Stimulated activated CD4-positive, alpha-beta T cell treated with anti-CD3 and anti-CD28 coated beads, Interleukin-12 subunit alpha, Interleukin-12 subunit beta, amount 100 ng/mL, for 24 hours (primary cell): ENCODE measurements around the gene AOX1.
"Not testable (repeated sequence)": the region's sequence is repeated elsewhere in the genome, so short reads cannot be mapped to it uniquely, and the experiment has no call there.

Experiments used
- DNase-seq, 2 experiments: peaks; one replicate each; pipeline ENCODE4 v3.0.0-alpha.2; 2020; ENCODE audit warnings: low read depth in 2 of 2

AOX1 gene

DNA sequence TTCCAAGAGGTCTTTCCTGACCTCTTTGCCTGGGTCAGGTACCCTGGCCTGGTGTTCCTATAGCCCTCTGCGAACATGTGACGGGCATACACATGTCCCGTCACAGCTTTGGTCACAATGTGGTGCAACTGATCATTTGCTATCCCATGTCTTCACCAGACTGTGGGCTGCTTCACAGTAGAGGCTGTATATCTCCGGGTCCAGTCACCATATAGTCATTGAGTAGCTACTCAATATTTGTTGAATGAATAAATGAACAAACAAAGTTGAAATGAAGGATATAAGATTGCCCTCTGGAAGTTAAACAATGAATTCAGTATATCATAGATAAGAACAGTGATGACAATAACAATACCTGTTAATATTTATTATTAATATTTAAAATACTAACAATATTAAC lies 16.8 kb downstream of the AOX1 start:
- DNase-seq, result no peak

DNA sequence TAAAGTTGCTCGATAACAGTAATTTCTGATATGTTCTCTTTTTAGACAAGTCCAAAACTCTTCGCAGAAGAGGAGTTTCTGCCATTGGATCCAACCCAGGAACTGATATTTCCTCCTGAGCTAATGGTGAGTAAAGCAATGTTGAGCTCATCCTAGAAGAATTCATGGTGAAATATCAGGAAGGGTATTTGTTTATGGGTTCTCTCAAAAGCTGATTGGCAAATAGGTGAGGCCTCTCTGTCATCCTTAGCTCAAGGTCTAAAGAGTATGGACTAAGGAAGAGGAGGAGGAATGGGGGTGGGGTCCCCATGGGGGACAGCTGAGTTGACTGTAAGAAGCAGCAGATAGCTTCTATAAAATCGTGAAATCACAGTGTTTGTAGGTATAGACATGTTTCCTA lies 18.2 kb downstream of the AOX1 start:
- no peak for DNase-seq

- no peak for DNase-seq
These were observed 18.9 kb downstream of the AOX1 start for GRCh38 chr2:200604571-200605255.

GRCh38 chr2:200608341-200609027 lies 22.7 kb downstream of the AOX1 start:
- DNase-seq, result no peak

DNA sequence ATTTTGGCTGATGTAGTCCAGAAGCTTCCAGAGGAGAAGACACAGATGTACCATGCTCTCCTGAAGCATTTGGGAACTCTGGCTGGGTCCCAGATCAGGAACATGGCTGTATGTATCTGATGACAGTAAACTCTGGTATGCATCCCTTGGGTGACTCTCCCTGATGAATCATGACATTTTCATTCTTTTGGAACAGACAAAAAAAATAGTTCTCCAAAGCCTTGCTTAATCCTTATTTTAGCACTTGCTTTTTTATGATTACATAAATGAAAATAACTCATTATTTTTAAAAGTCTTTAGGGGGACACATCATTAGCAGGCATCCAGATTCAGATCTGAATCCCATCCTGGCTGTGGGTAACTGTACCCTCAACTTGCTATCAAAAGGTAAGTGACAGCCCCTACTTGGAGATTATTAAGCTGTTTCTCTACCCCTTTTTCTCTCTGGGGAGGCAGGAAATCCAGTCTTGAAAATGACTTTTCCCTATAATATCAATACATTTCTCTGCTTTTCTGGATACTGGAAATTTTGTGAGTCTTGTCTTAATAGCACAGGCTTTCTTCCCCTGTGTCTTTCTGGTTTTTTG lies 23.3 kb downstream of the AOX1 start:
- DNase-seq, result no peak

DNA sequence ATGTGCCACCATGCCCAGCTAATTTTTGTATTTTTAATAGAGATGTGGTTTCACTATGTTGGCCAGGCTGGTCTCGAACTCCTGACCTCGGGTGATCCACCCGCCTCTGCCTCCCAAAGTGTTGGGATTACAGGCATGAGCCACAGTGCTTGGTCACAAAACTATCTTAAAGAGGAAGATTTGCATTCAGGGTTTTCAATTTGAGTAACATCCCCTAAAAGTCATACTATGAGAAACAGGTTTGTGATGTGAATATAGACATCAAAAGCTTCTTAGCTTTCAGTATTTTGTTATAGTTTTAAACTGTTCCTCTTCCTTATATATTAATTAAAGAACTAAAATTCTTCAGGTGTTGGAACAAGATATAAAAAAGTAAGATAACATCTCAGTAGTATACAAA lies 24.4 kb downstream of the AOX1 start:
- DNase-seq, result not testable (repeated sequence)

DNA sequence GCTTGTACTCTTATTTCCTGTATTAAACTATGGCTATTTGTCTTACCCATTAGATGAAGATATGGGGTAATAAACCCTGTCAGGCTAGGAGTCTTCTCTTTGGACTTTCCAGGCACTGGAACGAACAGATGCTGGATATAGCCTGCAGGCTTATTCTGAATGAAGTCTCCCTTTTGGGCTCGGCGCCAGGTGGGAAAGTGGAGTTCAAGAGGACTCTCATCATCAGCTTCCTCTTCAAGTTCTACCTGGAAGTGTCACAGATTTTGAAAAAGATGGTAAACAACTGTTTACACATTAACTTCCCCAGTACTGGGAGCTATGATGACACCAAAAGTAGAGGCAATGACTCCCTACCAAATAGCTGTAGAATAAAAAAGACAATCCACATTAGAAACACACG lies 27.9 kb downstream of the AOX1 start:
- DNase-seq, result no peak

DNA sequence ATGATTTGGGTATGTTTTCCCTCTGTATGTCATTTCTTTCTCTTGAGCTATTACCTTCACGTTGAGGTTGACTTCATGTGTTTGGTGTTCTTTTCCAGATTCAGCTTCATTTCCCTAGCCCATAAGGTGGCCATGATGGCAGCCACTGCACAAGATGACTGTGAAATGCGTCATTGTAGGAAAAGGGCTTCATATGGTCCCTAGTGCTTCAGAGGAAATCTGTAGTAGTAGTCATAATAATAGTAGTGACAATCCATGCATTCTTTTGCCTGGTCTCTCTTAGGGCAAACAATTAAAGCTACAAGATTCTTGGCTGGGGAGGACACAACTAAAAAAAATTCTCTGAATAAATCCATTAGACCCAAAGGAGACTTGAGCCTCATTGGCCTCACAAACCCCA lies 28.4 kb downstream of the AOX1 start:
- DNase-seq, result no peak

DNA sequence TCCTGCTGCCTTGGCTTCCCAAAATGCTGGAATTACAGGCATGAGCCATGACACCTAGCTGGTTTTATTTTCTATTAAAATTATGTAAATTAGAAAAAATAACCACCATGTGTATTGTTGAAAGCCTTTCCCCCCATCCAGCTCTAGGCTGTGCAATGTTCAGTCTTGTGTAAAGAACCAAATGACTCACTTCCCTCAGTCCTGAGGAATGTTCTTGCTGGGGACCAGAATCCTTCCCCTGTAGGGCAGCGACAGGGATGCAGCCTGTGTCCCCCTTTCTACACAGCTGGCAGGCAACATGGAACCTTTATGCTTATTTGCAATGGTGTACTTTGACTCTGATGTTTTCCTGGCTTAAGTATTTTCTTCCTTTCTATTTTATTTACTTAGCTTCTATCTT lies 29.4 kb downstream of the AOX1 start:
- no peak for DNase-seq

DNA sequence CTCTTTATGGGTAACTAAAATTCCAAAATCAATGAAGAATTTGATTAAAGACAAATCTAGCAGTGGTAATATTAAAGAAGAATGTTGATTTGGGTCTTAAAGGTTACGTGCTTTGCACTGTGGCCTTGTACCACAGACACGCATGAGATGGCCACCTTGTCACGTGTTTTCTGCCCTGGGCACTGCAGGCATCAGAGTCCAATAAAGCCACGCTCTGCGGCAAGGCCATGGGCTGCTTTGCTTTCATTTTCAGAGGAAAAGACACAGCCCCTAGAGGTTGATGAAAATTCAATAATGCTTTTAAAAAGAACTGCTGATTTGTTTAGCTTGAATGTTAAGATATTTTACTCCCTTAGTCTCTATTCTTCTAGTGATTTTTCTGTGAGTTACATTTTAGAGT lies 30.4 kb downstream of the AOX1 start:
- DNase-seq, result no peak

DNA sequence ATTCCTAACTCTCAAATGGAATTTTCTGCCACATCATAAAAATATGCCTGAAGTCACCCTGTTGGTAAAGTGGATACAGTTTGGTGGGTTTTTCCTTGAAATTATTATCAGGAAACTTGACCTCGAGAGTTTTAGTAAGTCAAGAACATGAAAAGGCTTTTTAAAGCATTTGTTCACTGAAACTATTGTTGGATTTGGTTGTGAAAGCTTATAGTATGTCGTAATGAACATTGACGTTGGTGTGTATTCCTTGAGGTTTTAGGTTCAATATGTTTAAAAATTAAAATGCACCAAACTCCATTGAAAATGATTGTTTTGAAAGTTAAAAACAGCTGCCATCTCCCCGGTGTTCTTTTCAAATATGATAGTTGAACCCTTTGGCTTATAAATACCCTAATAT lies 30.8 kb downstream of the AOX1 start:
- no peak for DNase-seq

DNA sequence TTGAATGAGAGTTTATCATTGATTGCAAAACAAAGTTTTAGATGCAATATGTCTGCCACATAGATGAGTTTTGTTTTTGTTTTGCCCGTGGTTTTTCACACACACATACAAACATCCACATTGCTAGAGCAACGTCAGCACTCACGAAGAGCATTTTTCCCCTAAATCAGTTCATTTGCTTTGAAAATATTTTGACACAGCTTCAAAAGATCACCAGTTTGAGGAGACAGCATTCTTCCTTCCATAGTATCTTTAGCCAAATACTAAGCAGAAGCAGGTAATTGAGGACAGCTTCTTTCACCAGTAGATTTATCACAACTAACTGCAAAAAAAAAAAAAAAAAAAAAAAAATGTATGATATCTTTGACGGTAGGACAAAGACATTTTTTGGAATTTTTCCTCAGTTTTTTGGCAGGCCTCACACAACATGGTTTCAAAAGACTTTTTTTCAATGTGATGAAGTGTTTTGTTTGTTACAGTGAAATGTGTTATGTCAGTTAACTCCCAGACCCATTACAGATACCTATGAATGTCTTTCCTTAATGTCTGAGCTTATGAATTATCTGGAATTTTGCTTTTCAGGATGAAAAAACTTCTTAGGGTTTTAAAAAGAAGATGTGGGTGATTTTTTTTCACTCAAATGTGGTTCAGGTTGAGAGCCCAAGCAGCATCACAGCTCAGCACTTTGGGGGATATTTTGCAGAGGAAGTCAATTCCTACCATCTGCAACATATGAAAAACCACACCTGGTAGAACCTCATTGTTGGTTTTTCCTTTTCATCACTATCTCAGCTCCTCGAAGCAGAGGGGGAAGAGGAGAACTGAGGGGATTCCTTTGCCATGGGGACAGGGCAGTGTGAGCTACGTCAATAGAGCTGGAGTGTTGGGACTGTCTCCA lies 31.6 kb downstream of the AOX1 start:
- DNase-seq, result no peak

- no peak for DNase-seq
These were observed 32.2 kb downstream of the AOX1 start for GRCh38 chr2:200618054-200618419.

- no peak for DNase-seq
These were observed 32.8 kb downstream of the AOX1 start for GRCh38 chr2:200618590-200619021.

- DNase-seq, result no peak
These were observed 33.5 kb downstream of the AOX1 start for GRCh38 chr2:200619279-200619678.

- DNase-seq, result no peak
These were observed 35.0 kb downstream of the AOX1 start for GRCh38 chr2:200620606-200621390.

- DNase-seq, result no peak
These were observed 36.3 kb downstream of the AOX1 start for GRCh38 chr2:200622106-200622505.

DNA sequence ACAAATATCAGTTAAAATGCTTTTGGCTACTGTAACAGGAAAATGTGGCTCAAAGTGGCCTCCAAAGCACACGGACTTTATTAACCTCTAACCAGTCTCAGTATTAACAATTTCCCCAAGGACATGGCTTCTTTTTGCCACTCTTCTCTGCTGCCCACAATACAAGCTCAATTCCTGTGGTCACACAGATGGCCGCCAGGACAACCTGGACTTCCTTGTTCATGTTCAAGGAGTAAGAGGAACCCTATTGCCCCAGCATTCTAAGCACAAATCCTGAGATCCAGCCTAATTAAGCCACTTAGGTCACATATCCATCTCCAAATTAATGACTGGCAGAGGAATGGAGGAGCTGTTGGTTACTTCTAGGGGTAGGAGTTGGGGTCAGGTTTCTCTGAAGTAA lies 38.2 kb downstream of the AOX1 start:
- DNase-seq, result no peak

DNA sequence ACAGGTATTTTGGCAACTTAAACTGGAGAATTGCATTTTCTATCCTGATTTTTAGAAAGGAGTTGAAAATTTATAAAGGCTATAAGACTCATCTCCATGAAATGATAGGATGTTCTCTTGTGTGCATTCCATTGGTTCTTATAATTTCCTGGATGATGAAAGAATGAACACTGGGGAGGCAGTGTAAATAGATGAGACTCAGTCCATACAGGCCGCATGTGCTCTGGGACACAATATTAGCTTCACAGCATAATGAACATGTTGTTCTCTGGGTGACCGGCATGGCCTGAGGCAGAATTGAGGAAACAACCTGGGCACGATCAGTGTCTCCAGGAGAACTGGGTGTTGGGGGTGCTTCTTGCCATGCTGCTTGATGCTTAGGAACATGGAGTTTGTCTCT lies 38.8 kb downstream of the AOX1 start:
- no peak for DNase-seq

DNA sequence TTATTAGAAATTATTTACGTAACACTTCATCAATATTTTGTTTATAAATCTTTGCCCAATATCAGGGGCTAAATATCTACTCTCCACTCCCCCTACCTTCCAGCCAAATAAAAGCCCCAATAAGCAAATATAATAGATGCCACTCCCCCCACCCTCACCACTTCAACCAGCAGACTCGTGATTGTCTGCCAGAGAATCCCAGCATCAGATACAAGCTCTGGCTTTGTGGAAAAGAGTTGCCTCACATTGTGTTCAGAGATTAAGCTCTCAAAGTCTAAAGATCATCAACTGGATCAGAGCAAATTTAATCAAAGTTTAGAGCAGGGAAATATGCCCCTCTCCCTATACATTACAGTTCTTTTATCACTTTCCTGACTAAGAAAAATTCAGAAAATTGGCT lies 39.5 kb downstream of the AOX1 start:
- no peak for DNase-seq

GRCh38 chr2:200625958-200626363 lies 40.1 kb downstream of the AOX1 start:
- no peak for DNase-seq
